ENCODE measurements around the gene KHK.

- TF ChIP-seq EZH2phosphoT487 (IDR thresholded peaks at IDR 0.05; ENCODE audit: insufficient read depth, low read depth) (no peak), EZH2 (IDR thresholded peaks at IDR 0.05; ENCODE audit: insufficient read depth, poor library complexity, severe bottlenecking) (no peak)
These were observed 46.8 kb downstream of the KHK start for GRCh38 chr2:27133195-27133875.
